Stomach (tissue), 4 donors: ENCODE measurements around the gene FGF18.

Experiments used
- CTCF ChIP-seq, 7 experiments: fragments of 450-650 bp in 4 of 7; fragments of 200-600 bp in 3 of 7; sonication (generic) in 3 of 7; IDR thresholded peaks; one replicate each; pipeline ENCODE4 v1.5.1; 2016 to 2019; ENCODE audit warnings: antibody characterized with exemption in 7 of 7, control low read depth in 2 of 7, mild to moderate bottlenecking in 1 of 7
- POLR2AphosphoS5 ChIP-seq, 3 donors: sonication (generic); formaldehyde crosslinking; IDR thresholded peaks; one replicate each; pipeline ENCODE4 v1.6.1; 2016; ENCODE audit warnings: antibody characterized with exemption in 3 of 3

DNA sequence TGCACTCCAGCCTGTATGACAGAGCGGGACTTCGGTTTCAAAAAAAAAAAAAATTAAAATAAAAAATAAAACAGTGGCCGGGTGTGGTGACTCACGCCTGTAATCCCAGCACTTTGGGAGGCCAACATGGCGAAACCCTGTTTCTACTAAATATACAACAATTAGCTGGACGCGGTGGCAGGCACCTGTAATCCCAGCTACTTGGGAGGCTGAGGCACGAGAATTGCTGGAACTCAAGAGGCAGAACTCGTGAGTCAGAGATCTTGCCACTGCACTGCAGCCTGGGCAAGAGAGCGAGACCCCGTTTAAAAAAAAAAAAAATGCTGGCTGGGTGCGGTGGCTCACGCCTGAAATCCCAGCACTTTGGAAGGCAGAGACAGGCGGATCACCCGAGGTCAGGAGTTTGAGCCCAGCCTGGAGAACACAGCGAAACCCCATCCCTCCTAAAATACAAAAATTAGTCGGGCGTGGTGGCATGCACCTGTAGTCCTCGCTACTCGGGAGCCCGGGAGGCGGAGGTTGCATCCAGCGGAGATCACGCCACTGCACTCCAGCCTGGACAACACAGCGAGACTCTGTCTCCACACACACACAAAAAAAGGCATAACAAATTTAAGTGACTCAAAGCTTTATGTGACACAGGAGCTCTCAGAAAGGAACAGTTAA, 33.3 kb upstream of the FGF18 start:
- TF ChIP-seq CTCF (IDR thresholded peaks at IDR 0.05): no peak
- TF ChIP-seq POLR2AphosphoS5 (IDR thresholded peaks at IDR 0.05): no peak
